WTC11 (cell line): ENCODE data around the gene HOXD10.

ENCODE experiments used
- ARID4B ChIP-seq: sonication (generic); formaldehyde crosslinking; IDR thresholded peaks from 2 replicates; pipeline ENCODE4 v1.8.0; 2023; ENCODE audit warnings: missing genetic modification reagents, mild to moderate bottlenecking, borderline replicate concordance
- CBFB ChIP-seq: sonication (generic); formaldehyde crosslinking; IDR thresholded peaks from 2 replicates; pipeline ENCODE4 v1.8.1; 2022; ENCODE audit warnings: mild to moderate bottlenecking, low read depth, missing genetic modification reagents
- CREB1 ChIP-seq: sonication (generic); formaldehyde crosslinking; IDR thresholded peaks from 2 replicates; pipeline ENCODE4 v1.8.0; 2023; ENCODE audit warnings: mild to moderate bottlenecking, missing genetic modification reagents
- CTCF ChIP-seq: fragments of 200-600 bp; IDR thresholded peaks from 2 replicates; pipeline ENCODE4 v1.8.0; 2022; ENCODE audit warnings: antibody characterized with exemption
- ETV6 ChIP-seq: sonication (generic); formaldehyde crosslinking; IDR thresholded peaks from 2 replicates; pipeline ENCODE4 v1.8.1; 2022; ENCODE audit warnings: mild to moderate bottlenecking, missing genetic modification reagents
- JUN ChIP-seq: sonication (generic); formaldehyde crosslinking; IDR thresholded peaks from 2 replicates; pipeline ENCODE4 v1.8.0; 2023; ENCODE audit warnings: mild to moderate bottlenecking, missing genetic modification reagents
- MAX ChIP-seq: sonication (generic); formaldehyde crosslinking; IDR thresholded peaks from 2 replicates; pipeline ENCODE4 v1.8.0; 2022; ENCODE audit warnings: mild to moderate bottlenecking, missing genetic modification reagents
- NR2C2 ChIP-seq: sonication (generic); formaldehyde crosslinking; IDR thresholded peaks from 2 replicates; pipeline ENCODE4 v1.8.0; 2022; ENCODE audit warnings: mild to moderate bottlenecking, missing genetic modification reagents
- NR3C1 ChIP-seq: sonication (generic); formaldehyde crosslinking; conservative IDR thresholded peaks from 2 replicates; pipeline ENCODE4 v1.8.1; 2023; ENCODE audit warnings: low read depth, mild to moderate bottlenecking, missing genetic modification reagents
- PREB ChIP-seq: sonication (generic); formaldehyde crosslinking; IDR thresholded peaks from 2 replicates; pipeline ENCODE4 v1.8.1; 2022; ENCODE audit warnings: mild to moderate bottlenecking, missing genetic modification reagents, moderate library complexity, borderline replicate concordance
- SMAD4 ChIP-seq: sonication (generic); formaldehyde crosslinking; IDR thresholded peaks from 2 replicates; pipeline ENCODE4 v1.8.0; 2022; ENCODE audit warnings: mild to moderate bottlenecking, missing genetic modification reagents
- TEAD4 ChIP-seq: sonication (generic); formaldehyde crosslinking; IDR thresholded peaks from 2 replicates; pipeline ENCODE4 v1.8.0; 2022; ENCODE audit warnings: mild to moderate bottlenecking, missing genetic modification reagents
- ZNF121 ChIP-seq: sonication (generic); formaldehyde crosslinking; IDR thresholded peaks from 2 replicates; pipeline ENCODE4 v1.8.0; 2023; ENCODE audit warnings: missing genetic modification reagents
- ZNF512 ChIP-seq: sonication (generic); formaldehyde crosslinking; IDR thresholded peaks from 2 replicates; pipeline ENCODE4 v1.8.1; 2022; ENCODE audit warnings: missing genetic modification reagents, borderline replicate concordance

GRCh38 chr2:176137906-176138305, 21.3 kb downstream of the HOXD10 start:
- TF ChIP-seq CTCF (no peak), ZNF121 (CRISPR knock-in tag) (no peak), SMAD4 (CRISPR knock-in tag) (no peak), ZNF512 (CRISPR knock-in tag) (no peak), TEAD4 (no peak), JUN (no peak), ETV6 (CRISPR knock-in tag) (no peak), CREB1 (no peak), MAX (no peak), NR2C2 (CRISPR knock-in tag) (no peak), NR3C1 (CRISPR knock-in tag) (no peak), ARID4B (CRISPR knock-in tag) (no peak), CBFB (CRISPR knock-in tag) (no peak), PREB (CRISPR knock-in tag) (no peak)
